Memory B cell (primary cell): ENCODE data around the gene IKZF1.
"Not testable (repeated sequence)": the region's sequence is repeated elsewhere in the genome, so short reads cannot be mapped to it uniquely, and the experiment has no call there.

Experiments used
- ATAC-seq: fragments of 150-1000 bp; cut with Tn5 transposase; 2 replicates; pipeline ENCODE4 v1.10.0; 2021; ENCODE audit warnings: low read depth, mild to moderate bottlenecking, moderate library complexity
- DNase-seq, 2 donors: peaks; one replicate each; pipeline ENCODE4 v3.0.0; 2022; ENCODE audit warnings: low spot score in 2 of 2
- H3K27ac Mint-ChIP-seq: one replicate; pipeline ENCODE4 v1.8.0; 2022; ENCODE audit warnings: mild to moderate bottlenecking, moderate library complexity, mixed read lengths
- H3K27me3 Mint-ChIP-seq: one replicate; pipeline ENCODE4 v1.8.0; 2022; ENCODE audit warnings: mixed read lengths
- H3K36me3 Mint-ChIP-seq: one replicate; pipeline ENCODE4 v1.8.0; 2022; ENCODE audit warnings: mild to moderate bottlenecking, mixed read lengths
- H3K4me1 Mint-ChIP-seq: one replicate; pipeline ENCODE4 v1.8.0; 2022; ENCODE audit warnings: mixed read lengths
- H3K4me3 Mint-ChIP-seq: one replicate; pipeline ENCODE4 v1.8.0; 2022; ENCODE audit warnings: mild to moderate bottlenecking, moderate library complexity, mixed read lengths
- H3K9me3 Mint-ChIP-seq: one replicate; pipeline ENCODE4 v1.8.0; 2022; ENCODE audit warnings: mixed read lengths

The IKZF1 gene

DNA sequence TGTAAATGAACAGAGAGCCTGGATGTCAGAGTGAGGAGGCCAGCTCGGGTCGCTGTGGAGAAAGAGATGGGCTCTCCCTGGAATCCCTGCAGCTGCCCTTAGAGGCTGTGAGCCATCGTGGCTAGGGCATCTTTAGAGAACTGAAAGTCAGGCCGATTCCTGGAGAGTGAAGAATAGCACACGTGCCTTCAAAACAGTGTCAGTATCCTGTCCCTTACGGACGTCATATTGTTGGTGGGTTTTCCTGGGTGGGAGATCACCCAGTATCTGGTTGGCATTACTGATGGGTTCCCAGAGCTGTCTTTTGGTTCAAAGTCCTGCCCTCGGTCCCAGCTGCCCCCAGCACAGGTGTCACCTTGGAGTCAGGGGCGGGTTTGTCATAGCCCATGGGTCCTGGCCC lies 25.3 kb downstream of the IKZF1 start:
- Mint-ChIP-seq H3K9me3 (no peaks in the 10 kb centered on the region), H3K27ac (no peak overlapping the region), H3K4me3 (peak overlapping the region; percentile 75), H3K36me3 (peaks cover 26% of the 10 kb centered on the region), H3K4me1 (peaks cover 39% of the 10 kb centered on the region), H3K27me3 (no peaks in the 10 kb centered on the region)
- peak in 1 of 2 donors; percentile 56 for DNase-seq
- ATAC-seq, result peak; percentile 77

- Mint-ChIP-seq H3K4me1 (peaks cover 39% of the 10 kb centered on the region), H3K36me3 (peaks cover 26% of the 10 kb centered on the region), H3K4me3 (peak overlapping the region; percentile 75), H3K9me3 (no peaks in the 10 kb centered on the region), H3K27ac (no peak overlapping the region), H3K27me3 (no peaks in the 10 kb centered on the region)
- ATAC-seq (no peak), DNase-seq (no peak)
Observed at GRCh38 chr7:50330254-50330653, 25.7 kb downstream of the IKZF1 start.

DNA sequence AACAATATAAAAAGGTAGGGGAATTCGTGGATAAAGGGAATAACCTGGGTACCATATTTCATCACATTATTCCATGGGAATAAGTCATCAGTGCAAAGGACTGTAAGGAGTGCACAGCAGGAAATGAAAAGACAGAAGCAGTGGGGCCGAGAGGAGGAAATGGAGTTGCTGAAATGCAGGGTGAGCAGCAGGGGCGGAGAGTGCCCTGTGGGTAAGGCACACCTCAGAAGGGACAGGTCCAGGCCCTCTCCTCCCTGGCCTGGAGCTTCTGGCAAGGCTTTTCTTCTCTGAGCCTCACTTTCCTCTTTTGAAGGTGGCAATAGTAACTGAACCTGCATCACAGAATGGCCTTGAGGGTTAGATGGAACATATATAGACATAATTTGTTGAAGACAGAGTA lies 26.2 kb downstream of the IKZF1 start:
- ATAC-seq (no peak), DNase-seq (no peak)
- Mint-ChIP-seq H3K27ac (no peak overlapping the region), H3K27me3 (no peaks in the 10 kb centered on the region), H3K9me3 (no peaks in the 10 kb centered on the region), H3K36me3 (peaks cover 26% of the 10 kb centered on the region), H3K4me3 (peak overlapping the region; percentile 75), H3K4me1 (peaks cover 39% of the 10 kb centered on the region)

DNA sequence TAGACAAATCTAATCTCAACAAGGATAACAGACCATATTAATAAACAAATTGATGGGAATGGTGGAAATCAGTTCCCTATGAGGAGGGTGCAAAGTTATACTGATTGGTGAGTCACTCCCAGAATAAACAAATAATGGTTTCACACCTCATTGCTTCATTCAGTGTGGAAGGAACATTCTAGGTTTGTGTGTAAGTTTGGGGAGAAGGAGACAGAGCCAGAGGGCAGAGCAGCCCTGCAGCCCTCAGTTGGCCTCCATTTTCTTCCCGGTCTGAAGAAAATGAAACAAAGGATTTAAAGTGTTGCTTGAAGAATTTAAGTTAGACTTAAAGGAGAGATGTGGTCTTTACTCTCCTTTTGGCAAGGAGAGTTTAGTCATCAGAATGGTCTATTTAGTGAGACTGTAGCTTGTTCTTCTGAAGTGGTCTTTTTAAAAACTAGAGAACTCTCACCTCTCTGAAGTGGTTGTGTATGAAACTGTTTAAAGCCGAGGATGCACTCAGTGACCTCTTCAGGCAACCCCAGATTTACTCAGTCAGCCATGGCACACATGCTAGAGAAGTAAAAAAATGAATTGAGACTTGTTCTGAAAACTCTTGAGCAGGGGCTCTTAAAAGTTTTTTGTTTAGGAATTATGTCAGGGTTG lies 27.2 kb downstream of the IKZF1 start:
- ATAC-seq (peak; percentile 21), DNase-seq (no peak)
- H3K27me3 Mint-ChIP-seq, result no peaks in the 10 kb centered on the region
- H3K36me3 Mint-ChIP-seq, result peaks cover 23% of the 10 kb centered on the region
- peak overlapping the region; percentile 58 for H3K4me3 Mint-ChIP-seq
- no peaks in the 10 kb centered on the region for H3K9me3 Mint-ChIP-seq
- peaks cover 40% of the 10 kb centered on the region for H3K4me1 Mint-ChIP-seq
- no peak overlapping the region for H3K27ac Mint-ChIP-seq

GRCh38 chr7:50332241-50333165 lies 28.0 kb downstream of the IKZF1 start:
- ATAC-seq, result no peak
- DNase-seq, result no peak
- Mint-ChIP-seq H3K36me3 (peaks cover 25% of the 10 kb centered on the region), H3K27me3 (no peaks in the 10 kb centered on the region), H3K4me1 (peaks cover 43% of the 10 kb centered on the region), H3K4me3 (peak overlapping the region; percentile 58), H3K27ac (no peak overlapping the region), H3K9me3 (no peaks in the 10 kb centered on the region)

DNA sequence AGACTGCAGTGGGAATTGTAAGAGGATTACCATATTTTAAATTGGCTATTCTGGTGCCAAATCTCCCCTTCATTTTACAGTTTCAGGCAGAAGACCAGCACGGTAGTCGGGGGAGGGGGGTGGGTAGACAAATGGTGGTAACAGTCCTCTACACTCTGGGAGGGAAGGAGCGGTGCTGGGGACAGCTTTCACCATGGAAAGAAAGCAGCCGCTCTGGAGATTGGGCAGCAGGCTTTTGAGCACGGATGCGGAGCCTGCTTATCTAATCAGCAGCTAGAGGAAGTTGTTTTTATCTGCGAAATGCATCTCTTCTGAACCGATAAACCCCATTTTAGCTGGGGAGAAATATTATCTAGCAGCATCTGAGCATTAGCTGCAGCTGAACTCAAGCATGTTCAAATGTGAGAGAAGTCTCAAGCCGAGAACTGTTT lies 28.7 kb downstream of the IKZF1 start:
- ATAC-seq (peak; percentile 19), DNase-seq (no peak)
- H3K27me3 Mint-ChIP-seq, result no peaks in the 10 kb centered on the region
- peaks cover 21% of the 10 kb centered on the region for H3K36me3 Mint-ChIP-seq
- peak overlapping the region; percentile 2 for H3K4me3 Mint-ChIP-seq
- H3K27ac Mint-ChIP-seq, result no peak overlapping the region
- H3K9me3 Mint-ChIP-seq, result no peaks in the 10 kb centered on the region
- H3K4me1 Mint-ChIP-seq, result peaks cover 43% of the 10 kb centered on the region

- H3K9me3 Mint-ChIP-seq, result no peaks in the 10 kb centered on the region
- H3K36me3 Mint-ChIP-seq, result peaks cover 21% of the 10 kb centered on the region
- H3K4me3 Mint-ChIP-seq, result no peak overlapping the region
Observed at GRCh38 chr7:50334341-50334994, 30.0 kb downstream of the IKZF1 start.

GRCh38 chr7:50335230-50335794 lies 30.8 kb downstream of the IKZF1 start:
- H3K4me3 Mint-ChIP-seq, result no peak overlapping the region
- H3K9me3 Mint-ChIP-seq, result no peaks in the 10 kb centered on the region
- no peak for DNase-seq
- H3K27me3 Mint-ChIP-seq, result no peaks in the 10 kb centered on the region
- H3K27ac Mint-ChIP-seq, result no peak overlapping the region
- ATAC-seq, result no peak
- peaks cover 45% of the 10 kb centered on the region for H3K4me1 Mint-ChIP-seq
- peaks cover 16% of the 10 kb centered on the region for H3K36me3 Mint-ChIP-seq

More at GRCh38 chr7:50334341-50334994, 30.0 kb downstream of the IKZF1 start:
- no peak for DNase-seq
- peaks cover 47% of the 10 kb centered on the region for H3K4me1 Mint-ChIP-seq
- no peaks in the 10 kb centered on the region for H3K27me3 Mint-ChIP-seq
- no peak overlapping the region for H3K27ac Mint-ChIP-seq
- ATAC-seq, result no peak

- peaks cover 38% of the 10 kb centered on the region for H3K4me1 Mint-ChIP-seq
- H3K4me3 Mint-ChIP-seq, result peak overlapping the region; percentile 63
- peak; percentile 21 for ATAC-seq
- peaks cover 11% of the 10 kb centered on the region for H3K36me3 Mint-ChIP-seq
- no peaks in the 10 kb centered on the region for H3K9me3 Mint-ChIP-seq
- no peak overlapping the region for H3K27ac Mint-ChIP-seq
- no peaks in the 10 kb centered on the region for H3K27me3 Mint-ChIP-seq
- DNase-seq, result no peak
Observed at GRCh38 chr7:50335795-50336754, 31.6 kb downstream of the IKZF1 start.

DNA sequence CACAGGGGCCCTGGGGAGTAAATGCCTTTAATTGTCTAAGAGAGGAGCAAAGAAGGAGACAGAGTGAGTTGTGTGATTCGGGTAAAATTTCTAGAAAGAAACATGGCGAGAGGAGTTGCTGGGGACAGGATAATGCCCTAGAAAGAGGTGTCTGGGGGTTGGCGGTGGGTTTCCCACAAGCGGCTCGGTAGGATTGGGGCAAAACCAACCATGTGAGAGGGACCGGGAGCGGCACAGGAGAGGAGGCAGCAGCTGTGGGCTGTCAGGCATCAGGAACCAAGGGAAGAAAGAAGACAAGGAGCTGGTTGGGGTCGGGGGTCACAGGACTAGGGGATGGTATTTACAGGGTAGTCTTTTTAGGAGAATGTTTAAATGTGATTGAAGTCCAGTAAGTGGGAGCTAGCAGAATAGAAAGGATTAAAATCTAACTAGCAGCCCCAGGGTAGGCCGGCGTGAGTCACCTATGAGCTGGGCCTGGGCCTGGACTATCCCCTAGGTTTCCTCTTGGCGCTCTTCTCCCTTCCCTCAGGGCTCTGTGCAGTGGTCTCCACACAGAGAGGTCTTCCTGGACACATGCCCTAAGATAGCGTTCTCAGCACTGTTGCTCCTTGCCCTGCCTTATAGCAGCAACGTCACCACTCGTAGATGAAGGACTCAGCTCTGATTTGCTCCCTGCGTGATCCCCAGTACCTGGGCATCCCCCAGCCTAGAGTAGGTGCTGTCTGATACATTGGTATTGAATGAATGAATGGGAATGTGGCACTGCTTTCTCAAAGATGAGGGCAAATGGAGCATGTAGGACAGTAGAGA lies 32.6 kb downstream of the IKZF1 start:
- Mint-ChIP-seq H3K9me3 (no peaks in the 10 kb centered on the region), H3K4me3 (peak overlapping the region; percentile 63), H3K4me1 (peaks cover 36% of the 10 kb centered on the region), H3K36me3 (peaks cover 12% of the 10 kb centered on the region), H3K27me3 (no peaks in the 10 kb centered on the region), H3K27ac (no peak overlapping the region)
- DNase-seq, result no peak
- ATAC-seq, result no peak

DNA sequence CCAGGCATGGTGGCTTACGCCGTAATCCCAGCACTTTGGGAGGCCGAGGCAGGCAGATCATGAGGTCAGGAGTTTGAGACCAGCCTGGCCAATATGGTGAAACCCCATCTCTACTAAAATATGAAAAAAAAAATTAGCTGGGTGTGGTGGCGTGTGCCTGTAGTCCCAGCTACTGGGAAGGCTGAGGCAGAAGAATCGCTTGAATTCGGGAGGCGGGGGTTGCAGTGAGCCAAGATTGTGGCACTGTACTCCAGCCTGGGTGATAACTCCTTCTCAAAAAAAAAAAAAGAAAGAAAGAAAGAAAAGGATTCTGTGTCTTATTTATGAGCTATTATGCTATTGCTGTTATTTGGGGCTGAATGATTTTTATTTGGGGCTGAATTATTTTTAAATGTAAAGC lies 35.0 kb downstream of the IKZF1 start:
- Mint-ChIP-seq H3K4me1 (peaks cover 43% of the 10 kb centered on the region), H3K4me3 (peak overlapping the region; percentile 58), H3K36me3 (peaks cover 24% of the 10 kb centered on the region)
- not testable (repeated sequence) for H3K27me3 Mint-ChIP-seq, H3K27ac Mint-ChIP-seq, ATAC-seq, DNase-seq, H3K9me3 Mint-ChIP-seq

DNA sequence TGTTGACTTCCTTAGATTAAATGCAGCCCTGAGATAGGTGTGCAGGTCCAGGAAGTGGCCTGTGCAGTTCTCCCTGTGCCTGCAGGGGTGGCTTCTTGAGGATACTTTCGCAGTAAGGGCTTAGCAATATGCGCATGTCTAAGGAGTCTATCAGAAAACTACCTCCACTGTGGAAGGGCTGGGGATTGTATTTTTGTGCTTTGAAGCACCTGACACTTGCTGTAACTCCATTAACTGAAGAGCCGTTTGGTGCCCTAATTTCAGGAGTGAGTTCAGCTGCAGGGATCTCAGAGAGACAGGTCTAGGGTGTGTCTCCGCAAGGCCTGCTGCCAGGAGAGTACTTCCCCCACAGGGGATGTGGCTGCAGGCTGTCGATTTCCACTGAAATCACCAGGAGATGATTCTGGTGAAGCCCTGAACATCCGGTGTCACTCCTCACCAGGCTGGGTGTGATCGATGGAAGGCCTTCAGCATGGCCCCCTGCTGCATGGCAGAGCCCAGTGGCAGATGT lies 35.5 kb downstream of the IKZF1 start:
- ATAC-seq (peak; percentile 31), DNase-seq (no peak)
- Mint-ChIP-seq H3K9me3 (no peaks in the 10 kb centered on the region), H3K36me3 (peaks cover 26% of the 10 kb centered on the region), H3K4me1 (peaks cover 45% of the 10 kb centered on the region), H3K27ac (no peak overlapping the region), H3K27me3 (no peaks in the 10 kb centered on the region), H3K4me3 (peak overlapping the region; percentile 51)
